ENCODE data around the gene NAGLU. TPM values are rescaled to one million over a fixed set of nuclear protein-coding genes. Genes with fewer than 3 reads are reported as not detected.

Gene NAGLU
- total and polyA plus RNA-seq, 2 experiments from 2014 or later, result 12.0 to 31.2 TPM

DNA sequence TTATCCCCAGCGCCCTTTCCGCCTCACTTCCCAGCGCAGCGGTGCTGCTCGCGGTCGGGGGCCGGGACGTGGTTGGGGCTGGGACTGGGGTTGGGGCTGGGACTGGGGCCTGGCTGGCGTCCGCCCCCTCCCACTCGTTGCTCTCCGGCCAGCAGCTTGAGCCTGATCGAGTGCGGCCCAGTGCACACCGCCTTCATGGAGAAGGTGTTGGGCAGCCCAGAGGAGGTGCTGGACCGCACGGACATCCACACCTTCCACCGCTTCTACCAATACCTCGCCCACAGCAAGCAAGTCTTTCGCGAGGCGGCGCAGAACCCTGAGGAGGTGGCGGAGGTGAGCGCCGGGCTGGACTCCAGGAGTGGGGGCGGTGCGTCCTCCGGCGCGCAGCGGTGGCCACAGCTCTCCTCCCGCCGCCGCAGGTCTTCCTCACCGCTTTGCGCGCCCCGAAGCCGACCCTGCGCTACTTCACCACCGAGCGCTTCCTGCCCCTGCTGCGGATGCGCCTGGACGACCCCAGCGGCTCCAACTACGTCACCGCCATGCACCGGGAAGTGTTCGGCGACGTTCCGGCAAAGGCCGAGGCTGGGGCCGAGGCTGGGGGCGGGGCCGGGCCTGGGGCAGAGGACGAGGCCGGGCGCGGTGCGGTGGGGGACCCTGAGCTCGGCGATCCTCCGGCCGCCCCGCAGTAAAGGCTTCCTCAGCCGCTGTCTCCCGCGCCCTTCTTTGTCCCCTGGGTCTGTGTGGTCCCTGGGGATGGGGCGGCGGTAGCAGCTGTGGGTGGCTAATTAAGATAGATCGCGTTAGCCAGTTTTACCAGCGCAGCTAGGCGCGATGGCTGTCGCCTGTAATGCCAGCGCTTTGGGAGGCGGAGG is 18.4 kb downstream of the NAGLU start:
- Histone ChIP-seq H3K27me3 (ENCODE audit: insufficient read depth) (no peaks in the 10 kb centered on the region), H3K27ac (ENCODE audit: low read depth) (peak overlapping the region; percentile 32; the same call in 1 of the 2 replicates), H3K36me3 (ENCODE audit: insufficient read depth) (no peaks in the 10 kb centered on the region), H3K4me2 (peak overlapping the region; percentile 92), H4K20me1 (replicated peaks; ENCODE audit: insufficient read depth) (peaks cover under 1% of the 10 kb centered on the region; the same call in 1 of the 2 replicates), H3K9me2 (ENCODE audit: insufficient read depth) (no peaks in the 10 kb centered on the region), H3K4me3 (peak overlapping the region; percentile 93), H3K4me1 (ENCODE audit: insufficient read depth) (peaks cover 8% of the 10 kb centered on the region; the same call in 1 of the 2 replicates), H3F3A (replicated peaks; ENCODE audit: low read depth) (no peaks in the 10 kb centered on the region; the same call in none of the 2 replicates), H3K79me2 (replicated peaks; ENCODE audit: insufficient read depth) (no peaks in the 10 kb centered on the region), H2AFZ (peak overlapping the region; percentile 95)
- Mint-ChIP-seq H3K4me3 (peak overlapping the region; percentile 87), H3K36me3 (ENCODE audit: low read depth) (no peaks in the 10 kb centered on the region; the same call in 2 of the 3 replicates), H3K27ac (peak overlapping the region; percentile 78; the same call in 1 of the 2 replicates), H3K9me3 (no peaks in the 10 kb centered on the region), H3K4me1 (peaks cover 18% of the 10 kb centered on the region), H3K27me3 (ENCODE audit: insufficient read depth, low read depth, poor library complexity) (peaks cover 20% of the 10 kb centered on the region)
- DNase-seq (ENCODE audit: low spot score) (peak; percentile 96), ATAC-seq (peak; percentile 81)
- TF ChIP-seq STAT1 (IDR thresholded peaks at IDR 0.05; ENCODE audit: unreplicated experiment), result no peak
- TF ChIP-seq JUNB (IDR thresholded peaks at IDR 0.05; ENCODE audit: unreplicated experiment), result no peak
- TF ChIP-seq, protein P1, sequence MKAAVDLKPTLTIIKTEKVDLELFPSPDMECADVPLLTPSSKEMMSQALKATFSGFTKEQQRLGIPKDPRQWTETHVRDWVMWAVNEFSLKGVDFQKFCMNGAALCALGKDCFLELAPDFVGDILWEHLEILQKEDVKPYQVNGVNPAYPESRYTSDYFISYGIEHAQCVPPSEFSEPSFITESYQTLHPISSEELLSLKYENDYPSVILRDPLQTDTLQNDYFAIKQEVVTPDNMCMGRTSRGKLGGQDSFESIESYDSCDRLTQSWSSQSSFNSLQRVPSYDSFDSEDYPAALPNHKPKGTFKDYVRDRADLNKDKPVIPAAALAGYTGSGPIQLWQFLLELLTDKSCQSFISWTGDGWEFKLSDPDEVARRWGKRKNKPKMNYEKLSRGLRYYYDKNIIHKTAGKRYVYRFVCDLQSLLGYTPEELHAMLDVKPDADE (IDR thresholded peaks at IDR 0.05), result peak; percentile 63
- peak; percentile 90 for TF ChIP-seq CREB1 (CRISPR knock-in tag; IDR thresholded peaks at IDR 0.05; ENCODE audit: low read depth)
- TF ChIP-seq, protein P2, sequence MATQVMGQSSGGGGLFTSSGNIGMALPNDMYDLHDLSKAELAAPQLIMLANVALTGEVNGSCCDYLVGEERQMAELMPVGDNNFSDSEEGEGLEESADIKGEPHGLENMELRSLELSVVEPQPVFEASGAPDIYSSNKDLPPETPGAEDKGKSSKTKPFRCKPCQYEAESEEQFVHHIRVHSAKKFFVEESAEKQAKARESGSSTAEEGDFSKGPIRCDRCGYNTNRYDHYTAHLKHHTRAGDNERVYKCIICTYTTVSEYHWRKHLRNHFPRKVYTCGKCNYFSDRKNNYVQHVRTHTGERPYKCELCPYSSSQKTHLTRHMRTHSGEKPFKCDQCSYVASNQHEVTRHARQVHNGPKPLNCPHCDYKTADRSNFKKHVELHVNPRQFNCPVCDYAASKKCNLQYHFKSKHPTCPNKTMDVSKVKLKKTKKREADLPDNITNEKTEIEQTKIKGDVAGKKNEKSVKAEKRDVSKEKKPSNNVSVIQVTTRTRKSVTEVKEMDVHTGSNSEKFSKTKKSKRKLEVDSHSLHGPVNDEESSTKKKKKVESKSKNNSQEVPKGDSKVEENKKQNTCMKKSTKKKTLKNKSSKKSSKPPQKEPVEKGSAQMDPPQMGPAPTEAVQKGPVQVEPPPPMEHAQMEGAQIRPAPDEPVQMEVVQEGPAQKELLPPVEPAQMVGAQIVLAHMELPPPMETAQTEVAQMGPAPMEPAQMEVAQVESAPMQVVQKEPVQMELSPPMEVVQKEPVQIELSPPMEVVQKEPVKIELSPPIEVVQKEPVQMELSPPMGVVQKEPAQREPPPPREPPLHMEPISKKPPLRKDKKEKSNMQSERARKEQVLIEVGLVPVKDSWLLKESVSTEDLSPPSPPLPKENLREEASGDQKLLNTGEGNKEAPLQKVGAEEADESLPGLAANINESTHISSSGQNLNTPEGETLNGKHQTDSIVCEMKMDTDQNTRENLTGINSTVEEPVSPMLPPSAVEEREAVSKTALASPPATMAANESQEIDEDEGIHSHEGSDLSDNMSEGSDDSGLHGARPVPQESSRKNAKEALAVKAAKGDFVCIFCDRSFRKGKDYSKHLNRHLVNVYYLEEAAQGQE (IDR thresholded peaks at IDR 0.05; ENCODE audit: unreplicated experiment), result no peak
- peak; percentile 95 for TF ChIP-seq POLR2AphosphoS5 (IDR thresholded peaks at IDR 0.05; ENCODE audit: low read depth)
- TF ChIP-seq, protein P3, sequence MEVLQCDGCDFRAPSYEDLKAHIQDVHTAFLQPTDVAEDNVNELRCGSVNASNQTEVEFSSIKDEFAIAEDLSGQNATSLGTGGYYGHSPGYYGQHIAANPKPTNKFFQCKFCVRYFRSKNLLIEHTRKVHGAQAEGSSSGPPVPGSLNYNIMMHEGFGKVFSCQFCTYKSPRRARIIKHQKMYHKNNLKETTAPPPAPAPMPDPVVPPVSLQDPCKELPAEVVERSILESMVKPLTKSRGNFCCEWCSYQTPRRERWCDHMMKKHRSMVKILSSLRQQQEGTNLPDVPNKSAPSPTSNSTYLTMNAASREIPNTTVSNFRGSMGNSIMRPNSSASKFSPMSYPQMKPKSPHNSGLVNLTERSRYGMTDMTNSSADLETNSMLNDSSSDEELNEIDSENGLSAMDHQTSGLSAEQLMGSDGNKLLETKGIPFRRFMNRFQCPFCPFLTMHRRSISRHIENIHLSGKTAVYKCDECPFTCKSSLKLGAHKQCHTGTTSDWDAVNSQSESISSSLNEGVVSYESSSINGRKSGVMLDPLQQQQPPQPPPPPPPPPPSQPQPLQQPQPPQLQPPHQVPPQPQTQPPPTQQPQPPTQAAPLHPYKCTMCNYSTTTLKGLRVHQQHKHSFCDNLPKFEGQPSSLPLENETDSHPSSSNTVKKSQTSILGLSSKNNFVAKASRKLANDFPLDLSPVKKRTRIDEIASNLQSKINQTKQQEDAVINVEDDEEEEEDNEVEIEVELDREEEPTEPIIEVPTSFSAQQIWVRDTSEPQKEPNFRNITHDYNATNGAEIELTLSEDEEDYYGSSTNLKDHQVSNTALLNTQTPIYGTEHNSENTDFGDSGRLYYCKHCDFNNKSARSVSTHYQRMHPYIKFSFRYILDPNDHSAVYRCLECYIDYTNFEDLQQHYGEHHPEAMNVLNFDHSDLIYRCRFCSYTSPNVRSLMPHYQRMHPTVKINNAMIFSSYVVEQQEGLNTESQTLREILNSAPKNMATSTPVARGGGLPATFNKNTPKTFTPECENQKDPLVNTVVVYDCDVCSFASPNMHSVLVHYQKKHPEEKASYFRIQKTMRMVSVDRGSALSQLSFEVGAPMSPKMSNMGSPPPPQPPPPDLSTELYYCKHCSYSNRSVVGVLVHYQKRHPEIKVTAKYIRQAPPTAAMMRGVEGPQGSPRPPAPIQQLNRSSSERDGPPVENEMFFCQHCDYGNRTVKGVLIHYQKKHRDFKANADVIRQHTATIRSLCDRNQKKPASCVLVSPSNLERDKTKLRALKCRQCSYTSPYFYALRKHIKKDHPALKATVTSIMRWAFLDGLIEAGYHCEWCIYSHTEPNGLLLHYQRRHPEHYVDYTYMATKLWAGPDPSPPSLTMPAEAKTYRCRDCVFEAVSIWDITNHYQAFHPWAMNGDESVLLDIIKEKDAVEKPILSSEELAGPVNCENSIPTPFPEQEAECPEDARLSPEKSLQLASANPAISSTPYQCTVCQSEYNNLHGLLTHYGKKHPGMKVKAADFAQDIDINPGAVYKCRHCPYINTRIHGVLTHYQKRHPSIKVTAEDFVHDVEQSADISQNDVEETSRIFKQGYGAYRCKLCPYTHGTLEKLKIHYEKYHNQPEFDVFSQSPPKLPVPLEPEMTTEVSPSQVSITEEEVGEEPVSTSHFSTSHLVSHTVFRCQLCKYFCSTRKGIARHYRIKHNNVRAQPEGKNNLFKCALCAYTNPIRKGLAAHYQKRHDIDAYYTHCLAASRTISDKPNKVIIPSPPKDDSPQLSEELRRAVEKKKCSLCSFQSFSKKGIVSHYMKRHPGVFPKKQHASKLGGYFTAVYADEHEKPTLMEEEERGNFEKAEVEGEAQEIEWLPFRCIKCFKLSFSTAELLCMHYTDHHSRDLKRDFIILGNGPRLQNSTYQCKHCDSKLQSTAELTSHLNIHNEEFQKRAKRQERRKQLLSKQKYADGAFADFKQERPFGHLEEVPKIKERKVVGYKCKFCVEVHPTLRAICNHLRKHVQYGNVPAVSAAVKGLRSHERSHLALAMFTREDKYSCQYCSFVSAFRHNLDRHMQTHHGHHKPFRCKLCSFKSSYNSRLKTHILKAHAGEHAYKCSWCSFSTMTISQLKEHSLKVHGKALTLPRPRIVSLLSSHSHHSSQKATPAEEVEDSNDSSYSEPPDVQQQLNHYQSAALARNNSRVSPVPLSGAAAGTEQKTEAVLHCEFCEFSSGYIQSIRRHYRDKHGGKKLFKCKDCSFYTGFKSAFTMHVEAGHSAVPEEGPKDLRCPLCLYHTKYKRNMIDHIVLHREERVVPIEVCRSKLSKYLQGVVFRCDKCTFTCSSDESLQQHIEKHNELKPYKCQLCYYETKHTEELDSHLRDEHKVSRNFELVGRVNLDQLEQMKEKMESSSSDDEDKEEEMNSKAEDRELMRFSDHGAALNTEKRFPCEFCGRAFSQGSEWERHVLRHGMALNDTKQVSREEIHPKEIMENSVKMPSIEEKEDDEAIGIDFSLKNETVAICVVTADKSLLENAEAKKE (CRISPR knock-in tag; IDR thresholded peaks at IDR 0.05), result no peak
- TF ChIP-seq, protein P4, sequence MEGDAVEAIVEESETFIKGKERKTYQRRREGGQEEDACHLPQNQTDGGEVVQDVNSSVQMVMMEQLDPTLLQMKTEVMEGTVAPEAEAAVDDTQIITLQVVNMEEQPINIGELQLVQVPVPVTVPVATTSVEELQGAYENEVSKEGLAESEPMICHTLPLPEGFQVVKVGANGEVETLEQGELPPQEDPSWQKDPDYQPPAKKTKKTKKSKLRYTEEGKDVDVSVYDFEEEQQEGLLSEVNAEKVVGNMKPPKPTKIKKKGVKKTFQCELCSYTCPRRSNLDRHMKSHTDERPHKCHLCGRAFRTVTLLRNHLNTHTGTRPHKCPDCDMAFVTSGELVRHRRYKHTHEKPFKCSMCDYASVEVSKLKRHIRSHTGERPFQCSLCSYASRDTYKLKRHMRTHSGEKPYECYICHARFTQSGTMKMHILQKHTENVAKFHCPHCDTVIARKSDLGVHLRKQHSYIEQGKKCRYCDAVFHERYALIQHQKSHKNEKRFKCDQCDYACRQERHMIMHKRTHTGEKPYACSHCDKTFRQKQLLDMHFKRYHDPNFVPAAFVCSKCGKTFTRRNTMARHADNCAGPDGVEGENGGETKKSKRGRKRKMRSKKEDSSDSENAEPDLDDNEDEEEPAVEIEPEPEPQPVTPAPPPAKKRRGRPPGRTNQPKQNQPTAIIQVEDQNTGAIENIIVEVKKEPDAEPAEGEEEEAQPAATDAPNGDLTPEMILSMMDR (conservative IDR thresholded peaks at IDR 0.05; ENCODE audit: low read depth in 2 of 2), result no peak; a peak in 1 of 4 replicates
- no peak for TF ChIP-seq ZNF114 (CRISPR knock-in tag; IDR thresholded peaks at IDR 0.05)
- TF ChIP-seq NANOG (IDR thresholded peaks at IDR 0.05; ENCODE audit: borderline replicate concordance), result no peak
- TF ChIP-seq EZH2 (IDR thresholded peaks at IDR 0.05; ENCODE audit: low read depth, unreplicated experiment), result no peak
